LNCaP clone FGC (cell line): Measurements from ENCODE around the gene CCDC182.
A peak's percentile ranks its signal among the peaks of the same experiment; 100 is the strongest.

Experiments used
- DNase-seq: peaks from one replicate; pipeline ENCODE4 v3.0.0-alpha.2; 2011; ENCODE audit warnings: low read depth
- H3K4me3 ChIP-seq: 2 replicates; pipeline ENCODE4 v1.5.1; 2011; ENCODE audit warnings: mild to moderate bottlenecking, low read depth, low read length, control low read depth
- CTCF ChIP-seq: IDR thresholded peaks from 2 replicates; pipeline ENCODE4 v1.5.1; 2012; ENCODE audit warnings: mild to moderate bottlenecking; ENCODE audit not compliant: control insufficient read depth, insufficient read depth; ENCODE audit errors: extremely low read depth

The CCDC182 gene

GRCh38 chr17:57772774-57773173, 27.7 kb upstream of the CCDC182 start:
- DNase-seq = no peak
- H3K4me3 ChIP-seq = no peak overlapping the region
- TF ChIP-seq CTCF = no peak

- no peak for DNase-seq
- TF ChIP-seq CTCF = no peak
- H3K4me3 ChIP-seq = no peak overlapping the region
Measured at GRCh38 chr17:57767561-57767960, 22.5 kb upstream of the CCDC182 start.

DNA sequence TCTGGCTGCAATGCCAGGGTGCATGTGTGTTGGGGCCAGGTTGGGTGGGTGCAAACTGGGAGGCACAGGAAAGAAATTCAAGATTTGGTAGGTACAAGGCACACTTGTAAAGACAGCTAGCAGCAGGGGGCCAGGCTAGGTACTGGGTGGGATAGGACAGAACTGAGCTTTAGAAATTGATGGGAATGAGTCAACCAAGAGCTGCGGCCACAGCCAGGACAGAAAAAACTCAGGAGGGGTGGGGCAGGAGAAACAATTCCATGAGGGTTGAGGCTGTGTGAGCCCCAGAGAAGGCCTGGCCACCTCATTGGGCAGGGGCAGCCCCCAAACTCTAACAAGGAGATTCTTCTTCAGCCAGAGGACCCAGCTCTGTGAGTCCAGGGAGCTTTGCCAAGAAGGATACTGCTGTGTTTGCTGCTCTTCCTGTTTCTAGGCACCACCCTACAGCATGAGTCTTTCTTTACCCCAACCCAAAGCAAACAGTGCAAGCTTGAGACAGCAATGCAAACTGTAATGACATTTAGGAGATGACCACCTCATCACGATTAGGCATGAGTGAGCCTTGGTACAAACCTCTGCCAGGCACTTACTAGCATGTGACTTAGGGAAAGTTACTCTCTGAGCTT, 21.3 kb upstream of the CCDC182 start:
- H3K4me3 ChIP-seq = no peak overlapping the region
- TF ChIP-seq CTCF = no peak
- DNase-seq = peak; percentile 37

- no peak overlapping the region for H3K4me3 ChIP-seq
- no peak for TF ChIP-seq CTCF
- DNase-seq = no peak
Measured at GRCh38 chr17:57762452-57763395, 17.6 kb upstream of the CCDC182 start.

DNA sequence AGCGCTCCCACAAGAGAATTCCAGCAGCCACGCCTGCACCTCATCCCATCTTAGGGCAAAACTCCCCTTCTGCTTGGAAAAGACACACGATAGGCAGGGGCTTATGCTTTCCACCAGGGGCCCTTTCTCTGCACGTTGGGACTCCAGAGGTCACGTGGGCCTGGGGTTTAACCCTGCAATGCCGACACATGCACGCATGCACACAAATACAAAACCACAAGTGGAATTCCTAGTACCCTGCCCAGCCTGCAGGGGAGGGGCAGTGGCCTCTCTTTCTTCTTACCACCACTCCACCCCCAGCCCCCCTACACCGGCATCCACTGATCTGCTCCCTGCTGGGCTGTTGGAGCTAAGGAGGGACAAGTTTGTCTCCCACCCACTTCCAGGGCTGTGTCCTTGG, 16.8 kb upstream of the CCDC182 start:
- H3K4me3 ChIP-seq = no peak overlapping the region
- no peak for DNase-seq
- TF ChIP-seq CTCF = no peak

DNA sequence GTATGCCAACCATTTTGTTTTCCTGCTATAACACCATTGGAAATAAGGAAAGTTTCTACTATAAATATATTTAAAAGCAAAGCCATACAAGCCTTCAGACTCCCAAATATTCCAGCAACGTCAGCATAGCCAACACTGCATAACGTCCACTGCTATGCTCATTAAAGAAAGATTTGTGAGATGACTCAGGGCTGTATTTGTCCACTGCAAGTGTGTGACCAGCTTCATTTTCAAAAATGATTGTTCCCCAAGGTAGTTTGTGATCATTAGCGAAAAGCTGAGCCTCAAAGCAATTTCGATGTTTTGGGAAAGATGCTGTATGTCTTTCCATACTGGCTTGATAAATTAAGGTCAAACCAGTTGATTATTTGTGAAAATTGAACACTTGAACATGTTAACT, 14.9 kb upstream of the CCDC182 start:
- TF ChIP-seq CTCF = no peak
- H3K4me3 ChIP-seq = no peak overlapping the region
- no peak for DNase-seq

DNA sequence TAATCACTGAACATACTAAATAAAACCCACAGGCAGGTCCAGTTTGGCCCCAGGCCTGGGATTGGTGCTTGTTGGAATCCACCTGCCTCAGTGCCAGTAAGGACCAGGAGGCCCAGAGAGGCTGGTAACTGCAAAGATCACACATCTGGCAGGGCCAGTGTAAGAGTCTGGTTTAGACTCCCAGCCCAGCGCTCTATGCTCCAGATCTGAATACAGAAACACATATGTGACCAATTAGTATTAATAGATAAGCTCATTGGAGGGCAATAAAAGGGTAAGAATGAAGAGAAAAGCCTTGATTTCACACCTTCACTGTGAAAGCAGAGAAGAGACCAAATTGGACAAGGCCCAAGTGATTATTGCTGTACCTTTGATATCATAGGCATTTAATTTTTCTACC, 13.6 kb upstream of the CCDC182 start:
- no peak for DNase-seq
- no peak for TF ChIP-seq CTCF
- H3K4me3 ChIP-seq = no peak overlapping the region
